Smooth muscle cell (in vitro differentiated cells): Measurements from ENCODE around the gene ASCL4. TPM values are rescaled to one million over a fixed set of nuclear protein-coding genes. Genes with fewer than 3 reads are reported as not detected.

Experiments
- DNase-seq: peaks from one replicate; lab custom pipeline; 2025; ENCODE audit not compliant: unreplicated experiment; lab: John Stamatoyannopoulos, UW
- H2AFZ ChIP-seq: fragments of 200-600 bp; sonication (generic); 2 replicates; pipeline ENCODE4 v1.6.0; 2016; ENCODE audit warnings: antibody characterized with exemption, low read depth, mild to moderate bottlenecking
- H3F3A ChIP-seq: fragments of 200-600 bp; sonication (generic); 2 replicates; pipeline ENCODE4 v1.6.0; 2017; ENCODE audit warnings: antibody characterized with exemption, low read depth
- H3K27ac ChIP-seq: fragments of 200-600 bp; sonication (generic); 2 replicates; pipeline ENCODE4 v1.5.1; 2016; ENCODE audit warnings: low read depth, mild to moderate bottlenecking
- H3K27me3 ChIP-seq: fragments of 200-600 bp; sonication (generic); 2 replicates; pipeline ENCODE4 v1.6.1; 2016; ENCODE audit warnings: low read depth, mild to moderate bottlenecking
- H3K36me3 ChIP-seq: fragments of 200-600 bp; sonication (generic); 2 replicates; pipeline ENCODE4 v1.5.1; 2016; ENCODE audit warnings: low read depth
- H3K4me1 ChIP-seq: fragments of 200-600 bp; sonication (generic); 2 replicates; pipeline ENCODE4 v1.5.1; 2016; ENCODE audit warnings: low read depth
- H3K4me2 ChIP-seq: fragments of 200-600 bp; sonication (generic); 2 replicates; pipeline ENCODE4 v1.6.0; 2016; ENCODE audit warnings: mild to moderate bottlenecking
- H3K4me3 ChIP-seq: fragments of 200-600 bp; sonication (generic); 2 replicates; pipeline ENCODE4 v1.5.1; 2016; ENCODE audit warnings: mild to moderate bottlenecking
- H3K79me2 ChIP-seq: fragments of 200-600 bp; sonication (generic); 2 replicates; pipeline ENCODE4 v1.6.0; 2016; ENCODE audit warnings: low read depth, mild to moderate bottlenecking
- H3K9ac ChIP-seq: fragments of 200-600 bp; sonication (generic); 2 replicates; pipeline ENCODE4 v1.6.0; 2016; ENCODE audit warnings: low read depth
- H3K9me3 ChIP-seq: fragments of 200-600 bp; sonication (generic); replicated peaks from 2 replicates; pipeline ENCODE4 v1.5.1; 2016; ENCODE audit warnings: low read depth
- H4K20me1 ChIP-seq: fragments of 200-600 bp; sonication (generic); 2 replicates; pipeline ENCODE4 v1.6.0; 2016; ENCODE audit warnings: low read depth
- WGBS: methylation state at CpG from one replicate; pipeline ENCODE4 v1.1.7; 2016; ENCODE audit warnings: low lambda C conversion rate; 5-methylcytosine and 5-hydroxymethylcytosine counted together
- polyA plus RNA-seq: library from polyadenylated mRNA; unstranded; fragments of >200 nt; fragmentation: Nextera tagmentation; extraction: Ambion mirVana; gene quantifications from 2 replicates; pipeline ENCODE4 v1.2.1, GENCODE V29; 2016
- total RNA-seq: library from RNA; depleted of rRNA; stranded (reverse); fragments of >200 nt; gene quantifications from 2 replicates; pipeline ENCODE4 v1.2.3, GENCODE V29; 2014
- TF ChIP-seq, protein P1 (sequence below): fragments of 200-600 bp; sonication (generic); IDR thresholded peaks from 2 replicates; pipeline ENCODE4 v1.5.1; 2017; ENCODE audit warnings: borderline replicate concordance, mild to moderate bottlenecking, antibody characterized with exemption; ENCODE audit not compliant: insufficient read depth, poor library complexity, severe bottlenecking

ASCL4 gene
- total and polyA plus RNA-seq, 2 experiments from 2014 or later, result not detected

DNA sequence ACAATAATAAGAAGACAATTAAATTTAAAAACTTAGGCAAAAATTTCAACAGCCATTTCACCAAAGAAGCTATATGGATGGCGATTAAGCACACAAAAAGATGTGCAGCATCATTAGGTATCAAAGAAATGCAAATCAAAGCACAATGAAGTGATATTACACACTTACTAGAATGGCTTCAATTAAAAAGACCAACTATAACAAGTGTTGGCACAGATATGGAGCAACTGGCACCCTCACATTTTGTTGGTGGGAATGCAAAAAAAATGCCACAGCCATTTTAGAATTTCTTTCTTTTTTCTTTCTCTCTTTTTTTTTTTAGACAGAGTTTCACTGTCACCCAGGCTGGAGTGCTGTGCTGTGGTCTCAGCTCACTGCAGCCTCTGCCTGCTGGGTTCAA is 11.6 kb upstream of the ASCL4 start:
- no peak overlapping the region for H3K27ac ChIP-seq
- H3K4me1 ChIP-seq, result peaks cover 25% of the 10 kb centered on the region
- peaks cover 21% of the 10 kb centered on the region for H4K20me1 ChIP-seq
- H3K79me2 ChIP-seq, result peaks cover 23% of the 10 kb centered on the region
- no peaks in the 10 kb centered on the region for H3K36me3 ChIP-seq
- no peak overlapping the region for H3K4me2 ChIP-seq
- no peak overlapping the region for H3K4me3 ChIP-seq
- no peaks in the 10 kb centered on the region for H3K9me3 ChIP-seq
- H3K9ac ChIP-seq, result no peak overlapping the region
- WGBS, result 79% methylated on average over 1 of the region's 1 CpG
- DNase-seq, result no peak
- TF ChIP-seq, protein P1, sequence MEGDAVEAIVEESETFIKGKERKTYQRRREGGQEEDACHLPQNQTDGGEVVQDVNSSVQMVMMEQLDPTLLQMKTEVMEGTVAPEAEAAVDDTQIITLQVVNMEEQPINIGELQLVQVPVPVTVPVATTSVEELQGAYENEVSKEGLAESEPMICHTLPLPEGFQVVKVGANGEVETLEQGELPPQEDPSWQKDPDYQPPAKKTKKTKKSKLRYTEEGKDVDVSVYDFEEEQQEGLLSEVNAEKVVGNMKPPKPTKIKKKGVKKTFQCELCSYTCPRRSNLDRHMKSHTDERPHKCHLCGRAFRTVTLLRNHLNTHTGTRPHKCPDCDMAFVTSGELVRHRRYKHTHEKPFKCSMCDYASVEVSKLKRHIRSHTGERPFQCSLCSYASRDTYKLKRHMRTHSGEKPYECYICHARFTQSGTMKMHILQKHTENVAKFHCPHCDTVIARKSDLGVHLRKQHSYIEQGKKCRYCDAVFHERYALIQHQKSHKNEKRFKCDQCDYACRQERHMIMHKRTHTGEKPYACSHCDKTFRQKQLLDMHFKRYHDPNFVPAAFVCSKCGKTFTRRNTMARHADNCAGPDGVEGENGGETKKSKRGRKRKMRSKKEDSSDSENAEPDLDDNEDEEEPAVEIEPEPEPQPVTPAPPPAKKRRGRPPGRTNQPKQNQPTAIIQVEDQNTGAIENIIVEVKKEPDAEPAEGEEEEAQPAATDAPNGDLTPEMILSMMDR, result no peak
- peaks cover 6% of the 10 kb centered on the region for H3F3A ChIP-seq
- H2AFZ ChIP-seq, result no peak overlapping the region
- H3K27me3 ChIP-seq, result no peaks in the 10 kb centered on the region

DNA sequence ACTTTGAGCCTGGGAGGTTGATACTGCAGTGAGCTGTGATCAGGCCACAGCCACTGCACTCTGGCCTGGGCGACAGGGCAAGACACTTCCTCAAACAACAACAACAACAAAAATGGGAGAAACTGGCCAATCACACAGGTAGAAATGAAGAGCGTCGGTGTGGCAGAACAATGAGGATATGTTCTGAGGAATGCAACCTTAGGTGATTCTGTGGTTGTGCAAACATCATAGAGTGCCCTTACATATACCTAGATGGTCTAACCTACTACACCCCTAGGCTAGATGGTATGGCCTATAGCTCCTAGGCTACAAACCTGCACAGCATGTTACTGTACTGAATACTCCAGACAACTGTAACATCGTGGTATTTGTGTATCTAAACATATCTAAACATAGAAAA is 9.9 kb upstream of the ASCL4 start:
- Histone ChIP-seq H3K4me3 (no peak overlapping the region), H4K20me1 (peaks cover 5% of the 10 kb centered on the region), H3K4me1 (peaks cover 10% of the 10 kb centered on the region), H3K79me2 (peaks cover 8% of the 10 kb centered on the region), H3K9me3 (no peaks in the 10 kb centered on the region), H3K27ac (no peak overlapping the region), H3K4me2 (no peak overlapping the region), H3F3A (peaks cover 6% of the 10 kb centered on the region), H3K36me3 (no peaks in the 10 kb centered on the region), H3K27me3 (no peaks in the 10 kb centered on the region), H2AFZ (no peak overlapping the region), H3K9ac (no peak overlapping the region)
- no peak for DNase-seq
- 77% methylated on average over 4 of the region's 4 CpGs for whole genome bisulfite sequencing
- TF ChIP-seq, protein P1, result no peak

DNA sequence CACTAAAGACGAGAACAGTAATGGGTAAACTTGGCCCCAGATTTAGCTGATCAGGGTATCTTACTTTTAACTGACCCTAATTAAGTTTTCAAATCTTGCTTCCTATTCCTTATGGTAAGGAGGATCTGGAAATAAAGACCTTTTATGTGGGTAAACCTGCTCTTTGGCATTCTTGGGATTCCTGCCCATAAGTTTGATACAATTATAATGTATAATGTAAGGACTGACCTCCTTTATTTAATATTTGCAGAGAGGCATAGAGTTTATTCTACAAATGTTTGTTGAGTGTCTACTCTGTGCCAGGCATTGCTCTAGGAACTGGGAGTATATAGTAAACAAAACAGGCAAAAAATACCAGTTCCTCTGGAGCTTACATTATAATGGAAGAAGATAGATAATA is 9.2 kb upstream of the ASCL4 start:
- H3K4me3 ChIP-seq, result no peak overlapping the region
- no peak overlapping the region for H3K27ac ChIP-seq
- no peaks in the 10 kb centered on the region for H3K9me3 ChIP-seq
- no peaks in the 10 kb centered on the region for H3K36me3 ChIP-seq
- peaks cover 6% of the 10 kb centered on the region for H3F3A ChIP-seq
- no peaks in the 10 kb centered on the region for H3K27me3 ChIP-seq
- DNase-seq, result no peak
- H3K4me2 ChIP-seq, result no peak overlapping the region
- H4K20me1 ChIP-seq, result no peaks in the 10 kb centered on the region
- H2AFZ ChIP-seq, result no peak overlapping the region
- WGBS, result 82% methylated on average over 1 of the region's 1 CpG
- H3K79me2 ChIP-seq, result peaks cover 3% of the 10 kb centered on the region
- TF ChIP-seq, protein P1, result no peak
- H3K4me1 ChIP-seq, result peaks cover 5% of the 10 kb centered on the region
- no peak overlapping the region for H3K9ac ChIP-seq

DNA sequence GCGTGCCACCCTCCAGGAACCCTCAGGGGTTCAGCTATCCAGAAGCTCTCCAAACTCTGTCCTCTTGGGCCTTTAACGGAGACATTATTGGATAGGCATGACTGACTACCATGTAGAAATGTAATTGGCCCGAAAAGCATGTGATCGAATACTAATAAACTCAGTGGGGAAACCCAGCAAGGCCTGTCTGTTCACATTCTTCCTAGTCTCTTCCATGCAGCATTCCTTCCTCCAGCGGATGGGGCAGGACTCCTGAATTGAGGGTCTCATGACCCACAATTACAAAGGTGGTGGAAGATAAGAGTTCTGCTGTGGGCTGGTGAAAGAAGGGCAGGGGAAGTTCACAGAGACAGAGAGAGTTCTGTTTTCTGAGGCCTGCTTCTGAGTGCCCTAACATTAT is 7.0 kb upstream of the ASCL4 start:
- 81% methylated on average over 5 of the region's 5 CpGs for WGBS

More for the DNA sequence above, 7.0 kb upstream of the ASCL4 start:
- TF ChIP-seq, protein P1, result no peak
- no peak for DNase-seq
- Histone ChIP-seq H4K20me1 (no peaks in the 10 kb centered on the region), H3K27me3 (peaks cover 12% of the 10 kb centered on the region), H3K9me3 (no peaks in the 10 kb centered on the region), H3K4me3 (no peak overlapping the region), H3K79me2 (no peaks in the 10 kb centered on the region), H3K4me2 (no peak overlapping the region), H3K4me1 (no peaks in the 10 kb centered on the region), H2AFZ (no peak overlapping the region), H3F3A (no peaks in the 10 kb centered on the region), H3K9ac (no peak overlapping the region), H3K36me3 (no peaks in the 10 kb centered on the region), H3K27ac (no peak overlapping the region)
